GM18909 (cell line): ENCODE data around the gene NSUN2.
"Not testable (repeated sequence)": the region's sequence is repeated elsewhere in the genome, so short reads cannot be mapped to it uniquely, and the experiment has no call there.

ENCODE experiments used
- ATAC-seq: cut with Tn5 transposase; IDR thresholded peaks from one replicate; pipeline ENCODE4 v1.9.1; 2021; ENCODE audit warnings: mild to moderate bottlenecking; ENCODE audit not compliant: unreplicated experiment, poor library complexity

NSUN2 gene

GRCh38 chr5:6585939-6586646 is 46.8 kb downstream of the NSUN2 start:
- ATAC-seq, result no peak

GRCh38 chr5:6585168-6585567 is 47.7 kb downstream of the NSUN2 start:
- ATAC-seq, result no peak

- no peak for ATAC-seq
Observed at GRCh38 chr5:6584727-6585126, 48.1 kb downstream of the NSUN2 start.

- no peak for ATAC-seq
Observed at GRCh38 chr5:6584101-6584645, 48.7 kb downstream of the NSUN2 start.

- peak; percentile 65 for ATAC-seq
Observed at GRCh38 chr5:6583049-6583880, 49.6 kb downstream of the NSUN2 start.

GRCh38 chr5:6582507-6583048 is 50.3 kb downstream of the NSUN2 start:
- no peak for ATAC-seq

- no peak for ATAC-seq
Observed at GRCh38 chr5:6581559-6582426, 51.1 kb downstream of the NSUN2 start.

- no peak for ATAC-seq
Observed at GRCh38 chr5:6581090-6581489, 51.8 kb downstream of the NSUN2 start.

- no peak for ATAC-seq
Observed at GRCh38 chr5:6579535-6579934, 53.3 kb downstream of the NSUN2 start.

GRCh38 chr5:6578676-6579343 is 54.0 kb downstream of the NSUN2 start:
- no peak for ATAC-seq

GRCh38 chr5:6576861-6577501 is 55.9 kb downstream of the NSUN2 start:
- no peak for ATAC-seq

- ATAC-seq, result no peak
Observed at GRCh38 chr5:6574537-6575245, 58.2 kb downstream of the NSUN2 start.

- ATAC-seq, result no peak
Observed at GRCh38 chr5:6574111-6574510, 58.7 kb downstream of the NSUN2 start.

GRCh38 chr5:6573651-6574101 is 59.2 kb downstream of the NSUN2 start:
- no peak for ATAC-seq

- no peak for ATAC-seq
Observed at GRCh38 chr5:6572825-6573380, 59.9 kb downstream of the NSUN2 start.

GRCh38 chr5:6572086-6572824 is 60.6 kb downstream of the NSUN2 start:
- no peak for ATAC-seq

- not testable (repeated sequence) for ATAC-seq
Observed at GRCh38 chr5:6571607-6572006, 61.2 kb downstream of the NSUN2 start.

GRCh38 chr5:6570530-6570929 is 62.3 kb downstream of the NSUN2 start:
- no peak for ATAC-seq
